HEK293 (cell line): ENCODE data around the gene ZNF513.

Experiments
- CTCF ChIP-seq: fragments of 450-650 bp; formaldehyde crosslinking; IDR thresholded peaks from 2 replicates; pipeline ENCODE4 v1.5.1; 2016; ENCODE audit warnings: missing biosample characterization, missing genetic modification characterization
- GLIS1 ChIP-seq: fragments of 450-650 bp; formaldehyde crosslinking; IDR thresholded peaks from 2 replicates; pipeline ENCODE4 v1.5.1; 2016; ENCODE audit warnings: missing biosample characterization, missing genetic modification characterization
- KLF1 ChIP-seq: fragments of 450-650 bp; formaldehyde crosslinking; IDR thresholded peaks from 2 replicates; pipeline ENCODE4 v1.5.1; 2016; ENCODE audit warnings: missing biosample characterization, missing genetic modification characterization
- TRIM28 ChIP-seq: IDR thresholded peaks from 2 replicates; pipeline ENCODE4 v1.6.1; 2011; ENCODE audit warnings: low read length, control low read depth, borderline replicate concordance
- ZNF121 ChIP-seq: fragments of 450-650 bp; formaldehyde crosslinking; IDR thresholded peaks from 2 replicates; pipeline ENCODE4 v1.5.1; 2016; ENCODE audit warnings: missing biosample characterization, missing genetic modification characterization
- ZNF544 ChIP-seq: fragments of 450-650 bp; formaldehyde crosslinking; IDR thresholded peaks from 2 replicates; pipeline ENCODE4 v1.5.0; 2017; ENCODE audit warnings: missing biosample characterization, missing genetic modification characterization
- ZNF549 ChIP-seq: fragments of 450-650 bp; IDR thresholded peaks from 2 replicates; pipeline ENCODE4 v1.5.1; 2018; ENCODE audit warnings: missing biosample characterization, missing genetic modification characterization, mild to moderate bottlenecking, inconsistent platforms, moderate library complexity
- ZNF561 ChIP-seq: fragments of 450-650 bp; IDR thresholded peaks from 2 replicates; pipeline ENCODE4 v1.5.1; 2018; ENCODE audit warnings: missing biosample characterization, missing genetic modification characterization, borderline replicate concordance
- ZSCAN18 ChIP-seq: fragments of 450-650 bp; formaldehyde crosslinking; IDR thresholded peaks from 2 replicates; pipeline ENCODE4 v1.5.1; 2016; ENCODE audit warnings: missing biosample characterization, missing genetic modification characterization

DNA sequence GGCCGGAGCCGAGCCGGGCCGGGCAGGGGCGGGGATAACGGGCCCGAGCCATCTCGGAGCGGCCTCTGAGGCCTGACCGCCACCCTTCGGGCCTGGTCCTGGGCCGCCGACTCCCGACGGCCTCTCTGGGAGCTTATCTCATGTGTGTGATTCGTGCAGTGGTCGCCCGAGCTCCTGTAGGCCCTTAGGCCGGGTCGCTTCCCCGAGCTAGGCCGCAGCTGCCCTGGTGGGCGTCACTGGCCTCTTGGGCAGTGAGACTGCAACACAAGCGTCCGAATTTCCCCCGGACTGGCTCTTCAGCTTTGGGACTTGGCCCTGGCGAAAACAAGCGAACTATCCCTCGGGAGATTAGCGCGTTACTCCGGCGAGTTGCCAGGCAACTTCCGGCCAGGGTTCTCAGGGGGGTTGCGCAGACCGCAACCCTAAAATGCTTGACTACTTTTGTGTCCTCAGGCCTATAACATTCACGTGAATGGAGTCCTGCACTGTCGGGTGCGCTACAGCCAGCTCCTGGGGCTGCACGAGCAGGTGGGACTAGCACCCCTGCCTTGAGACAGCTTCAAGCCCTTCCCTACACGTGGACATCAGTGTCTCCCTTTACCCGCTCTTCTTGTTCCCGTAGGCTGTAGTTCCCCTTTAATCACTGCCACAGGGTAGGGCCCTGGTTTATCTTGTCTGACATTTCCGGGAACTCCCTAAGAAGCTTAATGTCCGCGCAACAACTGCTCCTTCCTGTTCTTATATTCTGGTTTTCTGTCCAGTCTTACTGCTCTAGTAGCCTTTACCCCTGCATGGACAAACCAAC lies 9.5 kb downstream of the ZNF513 start:
- TF ChIP-seq ZNF549 (tag by site-specific recombination) (no peak), GLIS1 (tag by site-specific recombination) (no peak), KLF1 (tag by site-specific recombination) (no peak), ZNF561 (tag by site-specific recombination) (no peak), CTCF (no peak), ZNF544 (no peak), ZSCAN18 (tag by site-specific recombination) (no peak), TRIM28 (no peak), ZNF121 (tag by site-specific recombination) (no peak)
